GM21576 (cell line): ENCODE measurements around the gene RAB11FIP3.
"Not testable (repeated sequence)": the region's sequence is repeated elsewhere in the genome, so short reads cannot be mapped to it uniquely, and the experiment has no call there.

Experiments used
- ATAC-seq: cut with Tn5 transposase; IDR thresholded peaks from one replicate; pipeline ENCODE4 v1.9.1; 2021; ENCODE audit warnings: mild to moderate bottlenecking, moderate library complexity; ENCODE audit not compliant: unreplicated experiment

RAB11FIP3 gene

DNA sequence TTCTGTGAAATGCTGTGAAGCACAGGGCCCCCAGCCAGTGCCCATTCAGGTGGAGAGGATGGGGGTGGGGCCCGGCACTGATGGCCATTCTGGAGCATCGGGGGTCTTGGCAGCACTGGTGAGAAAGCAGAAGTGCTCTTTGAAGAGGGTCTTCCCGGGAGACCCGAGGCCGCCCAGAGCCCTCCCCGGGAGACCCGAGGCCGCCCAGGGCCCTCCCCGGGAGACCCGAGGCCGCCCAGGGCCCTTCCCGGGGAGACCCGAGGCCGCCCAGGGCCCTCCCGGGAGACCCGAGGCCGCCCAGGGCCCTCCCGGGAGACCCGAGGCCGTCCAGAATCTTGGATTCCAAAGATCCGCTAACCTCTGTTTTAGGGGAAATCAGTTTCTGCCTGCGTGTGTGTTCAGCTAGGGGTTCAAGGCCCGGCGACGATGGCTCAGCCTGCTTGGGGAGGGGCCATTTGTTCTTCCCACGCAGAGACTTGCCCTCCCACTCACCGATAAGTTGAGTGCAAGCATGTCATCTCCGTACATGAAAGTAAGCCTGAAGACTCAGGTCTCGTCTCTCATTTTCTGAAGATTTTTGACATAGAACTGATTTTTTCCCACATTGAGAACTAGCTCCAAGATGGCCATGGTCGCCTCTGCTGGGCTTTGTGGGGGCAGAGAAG, 66.9 kb downstream of the RAB11FIP3 start:
- no peak for ATAC-seq

DNA sequence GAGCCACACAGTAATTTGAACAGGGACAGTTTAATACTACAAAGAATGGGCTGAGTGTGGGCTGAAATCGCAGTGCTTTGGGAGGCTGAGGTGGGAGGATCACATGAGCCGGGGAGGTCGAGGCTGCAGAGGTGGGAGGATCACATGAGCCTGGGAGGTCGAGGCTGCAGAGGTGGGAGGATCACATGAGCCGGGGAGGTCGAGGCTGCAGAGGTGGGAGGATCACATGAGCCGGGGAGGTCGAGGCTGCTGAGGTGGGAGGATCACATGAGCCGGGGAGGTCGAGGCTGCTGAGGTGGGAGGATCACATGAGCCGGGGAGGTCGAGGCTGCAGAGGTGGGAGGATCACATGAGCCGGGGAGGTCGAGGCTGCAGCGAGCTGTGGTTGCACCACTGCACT, 69.2 kb downstream of the RAB11FIP3 start:
- ATAC-seq: not testable (repeated sequence)

DNA sequence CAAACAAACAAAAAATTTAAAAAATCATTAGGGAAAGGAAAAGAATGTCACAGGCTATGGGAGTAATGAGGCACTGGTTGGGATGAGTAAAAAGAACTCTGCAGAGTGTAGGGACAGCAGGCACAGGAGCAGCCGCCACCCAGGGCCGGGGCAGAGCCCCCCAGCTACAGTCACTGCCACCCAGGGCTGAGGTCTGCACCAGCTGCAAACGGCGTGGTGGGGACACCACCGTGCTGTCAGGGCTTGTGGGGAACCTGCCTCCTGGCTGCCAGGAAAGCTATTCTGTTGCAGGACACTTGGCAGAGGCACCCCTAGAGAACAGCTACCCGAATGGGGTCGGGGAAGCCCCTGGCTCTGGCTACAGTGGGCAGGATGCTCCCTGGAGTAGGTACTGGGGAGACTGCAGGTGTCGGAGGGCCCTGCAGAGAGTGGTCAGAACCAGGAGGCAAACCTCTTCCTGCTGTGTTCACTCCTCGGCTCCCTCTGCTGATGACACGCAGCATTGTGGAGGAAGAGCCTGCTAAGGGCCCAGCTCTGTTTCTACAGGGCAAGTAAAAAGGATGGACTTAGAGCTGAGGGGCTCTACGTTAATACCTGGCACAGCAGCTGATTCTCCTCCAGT, 69.8 kb downstream of the RAB11FIP3 start:
- no peak for ATAC-seq

DNA sequence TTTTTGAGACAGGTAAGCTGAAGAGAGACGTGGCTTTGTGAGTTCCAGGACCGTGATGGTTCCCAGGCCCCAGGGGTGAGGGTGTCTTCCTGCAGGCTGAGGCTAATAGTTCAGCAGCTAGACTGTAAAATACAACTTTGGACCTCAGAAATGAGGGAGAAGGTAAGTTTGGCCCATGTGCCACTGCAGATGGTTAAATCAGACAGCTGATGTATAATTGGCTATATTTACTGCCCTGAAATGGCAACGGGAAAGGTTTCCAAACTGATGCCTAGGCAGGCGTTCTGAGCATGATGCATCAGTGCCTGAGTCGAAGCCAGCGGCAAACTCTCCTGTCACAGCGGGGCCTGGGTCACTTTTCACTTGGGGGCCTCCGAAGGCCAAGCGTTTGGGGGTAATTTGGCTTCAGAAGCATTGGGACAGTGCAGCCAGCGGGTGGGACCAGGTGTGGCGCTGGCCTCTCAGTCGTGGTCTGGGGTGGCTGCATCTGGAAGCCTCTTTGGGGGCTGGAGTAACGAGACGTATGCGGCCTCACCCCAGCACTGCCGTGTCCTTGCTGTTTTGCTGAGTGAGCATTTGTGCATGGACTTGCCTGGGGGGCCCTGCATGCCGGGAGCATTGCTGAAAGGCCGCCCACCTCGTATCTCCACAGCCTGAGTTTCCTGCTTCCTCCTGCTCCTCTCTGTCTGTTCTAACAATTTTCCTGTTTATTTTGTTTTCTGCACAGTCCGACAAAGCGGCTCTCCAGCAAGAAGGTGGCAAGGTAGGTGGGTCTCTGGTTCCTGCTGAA, 70.8 kb downstream of the RAB11FIP3 start:
- ATAC-seq: no peak

DNA sequence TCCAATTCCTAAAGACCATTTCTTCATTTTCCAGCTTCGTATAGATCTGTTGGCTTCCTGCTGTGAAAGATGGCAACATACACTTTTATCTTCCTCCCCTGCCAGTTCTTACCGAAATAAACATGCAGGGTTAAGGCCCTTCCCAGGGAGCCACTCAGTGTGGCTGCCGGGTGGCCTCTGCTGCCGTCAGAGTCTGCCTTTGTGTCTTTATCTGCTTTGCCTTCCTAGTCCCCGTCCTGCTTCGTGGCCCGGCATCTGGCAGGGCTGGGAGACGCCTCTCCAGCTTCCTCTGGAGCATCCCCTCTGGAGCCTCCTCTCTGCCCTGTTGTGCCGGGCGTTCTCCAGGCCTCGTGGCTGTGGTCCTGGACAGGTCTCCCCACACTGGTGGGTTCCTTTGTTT, 71.8 kb downstream of the RAB11FIP3 start:
- ATAC-seq: no peak

DNA sequence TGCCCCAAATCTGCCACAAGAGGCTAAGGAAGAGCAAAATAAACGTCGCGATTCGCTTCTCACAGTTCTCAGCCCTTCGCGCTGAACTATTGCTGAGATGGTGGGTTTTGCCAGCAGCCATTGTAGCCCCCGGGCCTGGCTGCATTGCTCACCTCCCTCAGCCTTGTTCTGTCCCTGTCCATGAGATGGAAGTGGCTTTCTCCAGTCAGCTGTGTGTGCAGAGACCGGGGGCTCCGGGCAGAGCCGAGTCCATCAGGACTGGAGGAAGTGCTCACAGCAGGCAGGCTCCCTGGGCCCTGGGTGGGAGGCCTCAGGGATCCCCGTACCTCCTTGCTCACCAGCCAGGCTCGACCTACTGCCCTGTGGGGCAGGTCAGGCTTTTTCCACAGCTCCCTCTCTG, 74.5 kb downstream of the RAB11FIP3 start:
- no peak for ATAC-seq

DNA sequence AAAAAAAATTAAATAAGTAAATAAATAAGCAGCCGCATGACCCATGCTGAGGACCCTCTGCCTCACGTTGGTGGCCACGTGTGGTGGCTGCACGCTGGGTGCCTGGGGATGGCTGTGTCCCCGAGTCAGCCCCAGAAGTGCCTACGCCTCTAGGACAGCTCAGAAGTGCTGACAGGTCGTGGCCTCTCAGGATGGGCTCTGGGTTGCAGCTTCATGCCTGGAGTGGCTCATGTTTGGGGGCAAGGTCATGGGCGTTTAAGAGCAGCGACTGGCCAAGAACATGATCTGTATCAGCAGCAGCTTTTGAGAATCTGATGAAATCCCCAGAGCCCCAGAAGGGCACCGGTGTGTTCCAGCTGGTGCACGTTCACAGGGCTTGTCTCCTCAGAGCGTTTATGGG, 75.3 kb downstream of the RAB11FIP3 start:
- no peak for ATAC-seq

DNA sequence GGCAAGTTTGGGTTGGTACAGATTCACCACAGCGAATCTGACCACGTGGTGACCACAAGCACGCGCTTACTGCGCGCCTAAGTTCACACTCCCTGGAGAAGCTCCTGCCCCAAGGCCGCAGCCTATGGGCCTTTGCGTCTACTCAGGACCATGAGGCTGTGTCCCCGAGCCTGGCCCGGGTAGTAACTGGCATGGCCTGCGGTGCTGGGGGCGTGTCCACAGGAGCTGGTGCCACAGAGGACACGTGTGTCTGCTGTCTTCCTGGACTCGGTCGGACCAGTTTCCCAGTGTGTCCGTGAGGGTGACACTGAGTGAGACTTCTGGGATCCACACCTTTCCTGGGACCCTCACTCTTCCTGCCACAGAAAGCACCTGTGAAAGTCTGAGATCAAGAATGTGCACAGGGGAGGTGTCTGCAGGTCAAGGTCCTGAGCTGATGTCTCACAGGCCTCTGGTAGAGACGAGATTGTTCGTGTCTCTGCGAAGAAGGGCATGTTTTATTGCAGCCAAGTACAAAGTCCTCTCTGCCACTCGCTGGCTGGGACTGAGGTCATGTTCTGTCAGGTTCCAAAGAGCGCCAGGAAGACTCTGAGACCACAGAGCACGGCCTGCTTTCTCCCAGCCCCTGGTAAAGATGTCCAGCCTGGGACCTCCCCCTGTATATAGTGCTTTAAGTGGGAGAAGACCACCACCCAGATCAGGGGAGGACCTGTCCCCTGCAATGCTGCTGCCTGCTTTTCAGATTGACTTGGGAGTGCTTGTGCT, 76.9 kb downstream of the RAB11FIP3 start:
- ATAC-seq: no peak

DNA sequence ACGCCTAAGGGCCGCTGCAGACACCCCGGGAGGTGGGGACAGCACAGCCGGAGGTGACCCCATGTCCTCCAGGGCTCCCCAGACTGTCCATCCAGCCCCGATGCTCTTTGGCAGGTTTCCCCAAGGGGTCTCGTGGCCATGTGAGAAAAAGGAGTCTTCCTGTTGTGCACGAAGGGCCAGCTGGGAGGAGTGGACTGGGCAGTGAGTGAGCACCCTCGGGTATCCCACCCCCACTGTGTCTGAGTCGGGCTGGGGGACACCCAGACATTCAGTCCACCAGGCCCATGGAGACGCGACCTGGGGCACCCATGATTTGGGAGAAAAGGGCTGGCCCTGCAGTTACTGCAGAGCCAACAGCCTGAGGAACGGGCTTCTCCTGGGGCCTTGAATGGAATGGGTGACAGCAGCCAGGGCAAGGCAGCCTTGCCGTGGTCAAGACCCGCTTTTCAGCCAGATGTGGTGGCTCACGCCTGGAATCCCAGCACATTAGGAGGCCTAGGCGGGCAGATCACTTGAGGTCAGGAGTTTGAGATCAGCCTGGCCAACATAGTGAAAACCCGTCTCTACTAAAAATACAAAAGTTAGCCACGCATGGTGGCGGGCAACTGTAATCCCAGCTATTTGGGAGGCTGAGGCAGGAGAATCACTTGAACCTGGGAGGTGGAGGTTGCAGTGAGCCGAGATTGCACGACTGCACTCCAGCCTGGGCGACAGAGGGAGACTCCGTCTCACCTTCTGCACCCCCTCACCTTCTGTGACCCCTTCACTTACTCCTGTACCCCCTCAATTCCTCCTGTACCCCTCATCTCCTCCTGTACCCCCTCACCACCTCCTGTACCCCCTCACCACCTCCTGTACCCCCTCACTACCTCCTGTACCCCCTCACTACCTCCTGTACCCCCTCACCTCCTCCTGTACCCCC, 78.0 kb downstream of the RAB11FIP3 start:
- no peak for ATAC-seq

DNA sequence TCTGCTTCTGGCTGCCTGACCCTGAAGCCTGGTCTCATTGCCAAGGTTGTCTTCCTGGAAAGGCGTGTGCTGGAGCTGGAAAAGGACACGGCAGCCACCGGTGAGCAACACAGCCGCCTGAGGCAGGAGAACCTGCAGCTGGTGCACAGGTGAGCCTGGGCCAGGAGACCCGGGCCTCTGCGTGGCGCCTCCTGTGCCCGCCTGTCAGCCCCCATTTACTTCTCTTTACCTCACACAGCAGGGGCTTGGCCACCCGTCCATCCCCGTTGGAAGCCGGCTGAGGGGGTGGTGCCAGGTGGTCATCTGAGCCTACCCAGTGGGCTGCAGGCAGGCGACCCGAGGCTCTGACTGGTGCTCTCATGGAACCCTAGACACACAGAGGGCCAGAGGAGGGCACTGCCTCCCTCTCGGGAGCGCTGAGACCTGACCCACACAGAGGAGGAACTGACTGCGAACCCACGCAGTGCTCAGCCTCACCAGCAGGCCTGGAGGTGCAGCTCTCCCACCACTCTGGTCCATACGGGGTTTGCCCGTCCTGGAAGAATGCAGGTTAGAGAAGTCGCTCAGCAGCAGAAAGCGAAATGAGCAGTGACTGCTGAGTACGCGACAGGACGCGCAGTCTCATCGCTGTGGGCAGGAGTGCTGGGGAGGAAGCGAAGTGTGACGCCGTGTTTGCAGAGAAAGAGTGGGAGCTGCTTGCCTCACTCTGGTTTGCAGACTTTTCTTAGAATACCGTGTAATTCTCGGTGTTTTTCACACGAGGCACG, 80.2 kb downstream of the RAB11FIP3 start:
- ATAC-seq: no peak

DNA sequence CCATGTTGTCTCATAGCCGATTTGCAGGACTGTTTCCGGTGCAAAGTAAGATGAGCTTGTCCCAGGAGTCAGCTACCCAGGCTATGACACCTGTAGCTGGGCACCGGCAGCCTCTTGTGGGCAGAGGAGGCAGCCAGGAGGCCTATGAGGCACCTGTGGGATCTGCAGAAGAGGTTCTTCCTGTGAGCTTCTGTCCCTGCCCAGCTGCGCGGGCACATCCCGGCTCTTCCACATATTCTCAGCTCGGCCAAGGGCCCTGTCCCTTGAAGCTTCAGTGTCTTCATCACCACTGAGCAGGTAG, 80.7 kb downstream of the RAB11FIP3 start:
- ATAC-seq: no peak

DNA sequence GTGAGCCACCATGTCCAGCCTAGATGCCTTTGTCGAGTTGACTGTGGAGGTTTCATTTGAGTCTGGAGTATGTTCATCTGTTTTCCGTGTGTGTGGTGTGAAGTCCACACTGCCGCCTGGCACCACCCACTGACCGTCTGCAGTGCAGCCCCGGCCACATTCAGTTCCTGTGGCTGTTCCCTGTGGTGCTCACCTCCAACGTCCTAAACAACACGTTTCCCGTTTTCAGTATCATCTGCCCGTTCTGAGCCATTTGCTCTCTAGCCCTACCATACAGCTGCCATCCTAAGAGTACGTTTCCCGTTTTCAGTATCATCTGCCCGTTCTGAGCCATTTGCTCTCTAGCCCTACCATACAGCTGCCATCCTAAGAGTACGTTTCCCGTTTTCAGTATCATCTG, 82.1 kb downstream of the RAB11FIP3 start:
- not testable (repeated sequence) for ATAC-seq

DNA sequence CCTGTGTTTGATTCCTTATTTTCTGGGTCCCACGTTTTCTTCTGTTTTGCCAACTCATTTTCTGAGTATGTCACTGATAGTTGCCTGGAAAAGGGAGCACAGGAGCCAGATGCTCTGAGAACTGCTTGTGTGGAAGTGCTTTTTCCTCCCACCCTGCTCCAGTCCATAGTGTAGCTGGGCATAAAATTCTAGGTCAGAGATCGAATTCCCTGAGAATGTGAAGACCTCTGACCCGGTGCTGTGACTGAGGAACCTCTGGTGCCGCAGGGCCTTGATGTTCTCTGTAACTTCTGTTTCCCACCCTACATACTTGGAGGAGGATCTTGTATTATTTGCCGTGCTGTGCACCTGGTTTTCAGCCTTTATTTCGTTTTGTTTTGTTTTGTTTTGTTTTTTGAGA, 82.5 kb downstream of the RAB11FIP3 start:
- ATAC-seq: no peak

DNA sequence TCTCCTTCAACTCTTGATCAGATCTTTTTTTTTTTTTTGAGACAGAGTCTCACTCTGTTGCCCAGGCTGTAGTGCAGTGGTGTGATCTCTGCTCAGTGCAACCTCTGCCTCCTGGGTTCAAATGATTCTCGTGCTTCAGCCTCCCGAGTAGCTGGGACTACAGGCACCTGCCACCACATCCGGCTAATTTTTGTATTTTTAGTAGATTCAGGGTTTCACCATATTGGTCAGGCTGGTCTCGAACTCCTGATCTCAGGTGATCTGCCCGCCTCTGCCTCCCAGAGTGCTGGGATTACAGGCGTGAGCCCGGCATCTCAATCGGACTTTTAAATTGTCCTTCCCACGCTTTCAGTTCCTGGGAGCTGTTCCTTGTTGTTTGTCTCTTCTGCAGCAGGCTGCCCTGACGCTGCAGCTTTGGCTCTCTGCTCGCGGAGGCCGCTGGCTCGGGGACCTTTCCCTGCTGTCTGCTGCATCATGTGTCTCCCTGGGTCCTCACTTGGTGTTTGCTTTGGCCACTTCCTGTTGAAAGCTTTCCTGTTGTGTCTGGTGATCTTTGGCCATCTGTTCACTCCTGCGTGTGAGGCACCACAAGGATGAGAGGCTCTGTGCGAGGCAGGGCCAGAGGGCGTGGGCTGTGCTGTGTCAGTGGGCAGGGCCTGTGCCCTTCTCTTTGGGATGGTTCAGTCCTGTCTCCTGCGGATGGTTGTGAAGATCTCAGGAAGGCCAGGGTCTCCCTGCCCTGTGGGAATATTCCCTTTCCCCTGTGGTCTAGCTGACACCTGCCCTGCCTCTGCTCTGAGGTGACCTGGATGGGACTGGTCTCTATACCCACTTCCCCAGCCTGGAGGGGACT, 83.7 kb downstream of the RAB11FIP3 start:
- ATAC-seq: no peak

DNA sequence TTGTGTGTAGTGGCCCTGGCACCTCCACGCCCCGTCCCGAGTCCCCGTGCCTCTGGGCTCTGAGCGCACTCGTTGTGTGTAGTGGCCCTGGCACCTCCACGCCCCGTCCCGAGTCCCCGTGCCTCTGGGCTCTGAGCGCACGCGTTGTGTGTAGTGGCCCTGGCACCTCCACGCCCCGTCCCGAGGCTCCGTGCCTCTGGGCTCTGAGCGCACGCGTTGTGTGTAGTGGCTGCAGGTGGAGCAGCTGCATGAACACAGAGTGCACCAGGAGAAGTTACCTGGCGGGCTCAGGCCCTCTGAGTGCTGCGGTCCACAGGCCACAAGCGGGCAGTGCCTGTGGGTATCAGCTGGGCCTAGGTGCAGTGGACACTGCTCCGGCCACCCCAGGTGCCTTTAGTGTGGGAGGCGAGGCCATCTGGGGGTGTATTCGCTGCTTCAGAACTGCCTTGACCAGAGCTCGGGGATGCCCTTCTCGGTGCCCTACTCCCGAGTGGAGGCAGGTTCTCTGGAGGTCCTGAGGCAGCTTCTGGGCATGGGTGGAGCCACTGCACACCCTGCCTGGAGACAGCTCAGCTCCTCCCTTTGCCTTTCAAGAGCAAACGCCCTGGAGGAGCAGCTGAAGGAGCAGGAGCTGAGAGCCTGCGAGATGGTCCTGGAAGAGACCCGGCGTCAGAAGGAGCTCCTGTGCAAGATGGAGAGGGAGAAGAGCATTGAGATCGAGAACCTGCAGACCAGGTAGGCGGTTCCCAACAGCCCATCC, 84.8 kb downstream of the RAB11FIP3 start:
- ATAC-seq: no peak

DNA sequence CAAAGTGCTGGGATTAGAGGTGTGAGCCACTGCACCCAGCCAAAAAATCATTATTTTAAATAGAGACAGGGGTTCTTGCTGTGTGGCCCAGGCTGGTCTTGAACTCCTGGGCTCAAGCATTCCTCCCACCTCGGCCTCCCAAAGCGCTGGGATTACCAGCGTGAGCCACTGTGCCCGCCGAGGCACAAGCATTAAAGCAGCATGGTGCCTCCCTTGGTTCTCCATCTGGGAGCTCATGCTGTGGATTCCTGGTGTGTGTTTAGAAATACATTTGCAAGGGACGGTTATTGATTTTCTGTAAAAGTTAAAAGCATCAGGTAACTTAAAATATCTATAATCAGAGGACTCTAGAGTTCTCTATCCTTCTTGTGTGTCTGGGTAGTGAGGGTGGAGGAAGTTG, 87.4 kb downstream of the RAB11FIP3 start:
- ATAC-seq: no peak

DNA sequence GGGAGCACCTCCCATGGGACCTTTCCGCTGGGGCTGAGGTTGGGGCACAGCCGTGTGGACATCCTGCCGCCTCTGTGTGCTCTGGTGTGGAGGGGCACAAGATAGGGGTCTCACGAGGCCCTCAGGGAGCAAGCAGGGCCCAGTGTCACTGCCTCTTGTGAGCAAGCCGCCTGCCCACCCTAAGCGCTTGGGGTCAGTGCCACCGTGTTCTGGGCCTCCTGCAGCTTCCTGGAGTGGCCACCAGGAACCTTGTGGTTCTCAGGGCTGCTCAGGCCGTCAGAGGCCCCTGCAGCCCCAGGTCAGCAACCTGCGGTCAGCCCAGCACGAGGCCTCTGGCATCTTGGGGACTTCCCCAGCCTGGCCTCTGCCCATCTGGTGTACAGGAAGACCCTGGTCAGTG, 88.5 kb downstream of the RAB11FIP3 start:
- no peak for ATAC-seq
